GM12891 (cell line): ENCODE data around the gene MELK.

ENCODE experiments used
- POLR2A ChIP-seq: IDR thresholded peaks from 2 replicates; pipeline ENCODE4 v1.6.1; 2011; ENCODE audit warnings: low read depth, low read length, control low read depth
- POLR2AphosphoS5 ChIP-seq: IDR thresholded peaks from 2 replicates; pipeline ENCODE4 v1.6.1; 2011; ENCODE audit warnings: low read depth, low read length, control low read depth

GRCh38 chr9:36686471-36686870 is 113.8 kb downstream of the MELK start:
- TF ChIP-seq POLR2AphosphoS5, result no peak
- no peak for TF ChIP-seq POLR2A
